Measurements from ENCODE around the gene OR56A5.

OR56A5 gene

GRCh38 chr11:5968394-5968793, at the start of gene OR56A5:
Gene OR56A5, minus strand, starts transcription at chr11:5968494. Its CDS starts 0 bp downstream, at chr11:5968494.
- no peaks in the 10 kb centered on the region for H3K4me1 Mint-ChIP-seq (ENCODE audit: low read depth)
- H3K27ac Mint-ChIP-seq: no peak within 1 kb of the TSS
- H3K27me3 Mint-ChIP-seq (ENCODE audit: low read depth): no peaks in the 10 kb centered on the region
- H3K4me3 Mint-ChIP-seq: no peak within 1 kb of the TSS
- no peak for DNase-seq (ENCODE audit: low spot score)
- H3K36me3 Mint-ChIP-seq (ENCODE audit: low read depth): no peaks in the 10 kb centered on the region
- peaks cover 5% of the 10 kb centered on the region for H3K9me3 Mint-ChIP-seq

GRCh38 chr11:6013042-6013441, 44.7 kb upstream of the OR56A5 start:
- H3K36me3 Mint-ChIP-seq (ENCODE audit: low read depth): no peaks in the 10 kb centered on the region

GRCh38 chr11:6012035-6012668, 43.9 kb upstream of the OR56A5 start:
- Mint-ChIP-seq H3K4me3 (no peak overlapping the region), H3K27me3 (ENCODE audit: low read depth) (no peaks in the 10 kb centered on the region), H3K9me3 (peaks cover 4% of the 10 kb centered on the region), H3K36me3 (ENCODE audit: low read depth) (no peaks in the 10 kb centered on the region), H3K27ac (no peak overlapping the region), H3K4me1 (ENCODE audit: low read depth) (no peaks in the 10 kb centered on the region)
- DNase-seq (ENCODE audit: low spot score): no peak

More at GRCh38 chr11:6013042-6013441, 44.7 kb upstream of the OR56A5 start:
- DNase-seq (ENCODE audit: low spot score): no peak
- Mint-ChIP-seq H3K27ac (no peak overlapping the region), H3K9me3 (peaks cover 4% of the 10 kb centered on the region), H3K4me1 (ENCODE audit: low read depth) (no peaks in the 10 kb centered on the region), H3K4me3 (no peak overlapping the region), H3K27me3 (ENCODE audit: low read depth) (no peaks in the 10 kb centered on the region)

- H3K27ac Mint-ChIP-seq: no peak within 1 kb of the TSS
- H3K27me3 Mint-ChIP-seq (ENCODE audit: low read depth): peaks cover 2% of the 10 kb centered on the region
- H3K4me1 Mint-ChIP-seq (ENCODE audit: low read depth): no peaks in the 10 kb centered on the region
- no peaks in the 10 kb centered on the region for H3K36me3 Mint-ChIP-seq (ENCODE audit: low read depth)
- no peaks in the 10 kb centered on the region for H3K9me3 Mint-ChIP-seq
- DNase-seq (ENCODE audit: low spot score): no peak
- no peak within 1 kb of the TSS for H3K4me3 Mint-ChIP-seq
Observed at GRCh38 chr11:6006846-6007245, 38.6 kb upstream of the OR56A5 start, which contains the start of gene OR56A4. Gene OR56A4, minus strand, starts transcription at chr11:6006946. Its CDS starts 3,954 bp downstream, at chr11:6002992.

- no peaks in the 10 kb centered on the region for H3K36me3 Mint-ChIP-seq (ENCODE audit: low read depth)
- H3K4me1 Mint-ChIP-seq (ENCODE audit: low read depth): no peaks in the 10 kb centered on the region
- no peak for DNase-seq (ENCODE audit: low spot score)
- peaks cover 2% of the 10 kb centered on the region for H3K27me3 Mint-ChIP-seq (ENCODE audit: low read depth)
- H3K27ac Mint-ChIP-seq: no peak overlapping the region
- H3K9me3 Mint-ChIP-seq: no peaks in the 10 kb centered on the region
- no peak overlapping the region for H3K4me3 Mint-ChIP-seq
Observed at GRCh38 chr11:6006395-6006794, 38.1 kb upstream of the OR56A5 start.

- Mint-ChIP-seq H3K4me1 (ENCODE audit: low read depth) (no peaks in the 10 kb centered on the region), H3K27ac (no peak overlapping the region), H3K4me3 (no peak overlapping the region), H3K27me3 (ENCODE audit: low read depth) (peaks cover 2% of the 10 kb centered on the region), H3K9me3 (no peaks in the 10 kb centered on the region), H3K36me3 (ENCODE audit: low read depth) (no peaks in the 10 kb centered on the region)
- DNase-seq (ENCODE audit: low spot score): no peak
Observed at GRCh38 chr11:6002202-6002699, 34.0 kb upstream of the OR56A5 start.

GRCh38 chr11:5994791-5995190, 26.5 kb upstream of the OR56A5 start:
- H3K36me3 Mint-ChIP-seq (ENCODE audit: low read depth): no peaks in the 10 kb centered on the region
- H3K9me3 Mint-ChIP-seq: no peaks in the 10 kb centered on the region
- no peaks in the 10 kb centered on the region for H3K4me1 Mint-ChIP-seq (ENCODE audit: low read depth)
- DNase-seq (ENCODE audit: low spot score): no peak
- H3K27ac Mint-ChIP-seq: no peak overlapping the region
- no peak overlapping the region for H3K4me3 Mint-ChIP-seq
- H3K27me3 Mint-ChIP-seq (ENCODE audit: low read depth): no peaks in the 10 kb centered on the region

GRCh38 chr11:5992604-5993251, 24.4 kb upstream of the OR56A5 start:
- H3K4me3 Mint-ChIP-seq: no peak overlapping the region
- H3K27me3 Mint-ChIP-seq (ENCODE audit: low read depth): peaks cover under 1% of the 10 kb centered on the region
- no peaks in the 10 kb centered on the region for H3K36me3 Mint-ChIP-seq (ENCODE audit: low read depth)
- H3K9me3 Mint-ChIP-seq: no peaks in the 10 kb centered on the region
- no peak for DNase-seq (ENCODE audit: low spot score)
- H3K4me1 Mint-ChIP-seq (ENCODE audit: low read depth): no peaks in the 10 kb centered on the region
- no peak overlapping the region for H3K27ac Mint-ChIP-seq

- no peak overlapping the region for H3K27ac Mint-ChIP-seq
- H3K27me3 Mint-ChIP-seq (ENCODE audit: low read depth): peaks cover 2% of the 10 kb centered on the region
- no peaks in the 10 kb centered on the region for H3K4me1 Mint-ChIP-seq (ENCODE audit: low read depth)
- no peaks in the 10 kb centered on the region for H3K36me3 Mint-ChIP-seq (ENCODE audit: low read depth)
- H3K4me3 Mint-ChIP-seq: no peak overlapping the region
- H3K9me3 Mint-ChIP-seq: no peaks in the 10 kb centered on the region
- DNase-seq (ENCODE audit: low spot score): no peak
Observed at GRCh38 chr11:5992150-5992549, 23.9 kb upstream of the OR56A5 start.

- H3K27ac Mint-ChIP-seq: no peak overlapping the region
- no peak for DNase-seq (ENCODE audit: low spot score)
- no peaks in the 10 kb centered on the region for H3K9me3 Mint-ChIP-seq
- H3K4me3 Mint-ChIP-seq: no peak overlapping the region
- H3K36me3 Mint-ChIP-seq (ENCODE audit: low read depth): no peaks in the 10 kb centered on the region
- peaks cover 2% of the 10 kb centered on the region for H3K27me3 Mint-ChIP-seq (ENCODE audit: low read depth)
- no peaks in the 10 kb centered on the region for H3K4me1 Mint-ChIP-seq (ENCODE audit: low read depth)
Observed at GRCh38 chr11:5989203-5989602, 20.9 kb upstream of the OR56A5 start.

- Mint-ChIP-seq H3K9me3 (no peaks in the 10 kb centered on the region), H3K4me1 (ENCODE audit: low read depth) (no peaks in the 10 kb centered on the region), H3K4me3 (no peak within 1 kb of the TSS), H3K36me3 (ENCODE audit: low read depth) (no peaks in the 10 kb centered on the region), H3K27me3 (ENCODE audit: low read depth) (peaks cover 2% of the 10 kb centered on the region), H3K27ac (no peak within 1 kb of the TSS)
- DNase-seq (ENCODE audit: low spot score): no peak
Observed at GRCh38 chr11:5986885-5987284, 18.6 kb upstream of the OR56A5 start, which contains the start of gene OR52L1. Gene OR52L1, minus strand, starts transcription at chr11:5986985. Its CDS starts 55 bp downstream, at chr11:5986930.

- Mint-ChIP-seq H3K9me3 (peaks cover 5% of the 10 kb centered on the region), H3K4me1 (ENCODE audit: low read depth) (no peaks in the 10 kb centered on the region), H3K36me3 (ENCODE audit: low read depth) (no peaks in the 10 kb centered on the region), H3K27me3 (ENCODE audit: low read depth) (peaks cover 2% of the 10 kb centered on the region), H3K27ac (no peak overlapping the region), H3K4me3 (no peak overlapping the region)
- no peak for DNase-seq (ENCODE audit: low spot score)
Observed at GRCh38 chr11:5983443-5983842, 15.1 kb upstream of the OR56A5 start.

- no peaks in the 10 kb centered on the region for H3K27me3 Mint-ChIP-seq (ENCODE audit: low read depth)
- H3K4me1 Mint-ChIP-seq (ENCODE audit: low read depth): no peaks in the 10 kb centered on the region
- H3K4me3 Mint-ChIP-seq: no peak overlapping the region
- H3K27ac Mint-ChIP-seq: no peak overlapping the region
- no peak for DNase-seq (ENCODE audit: low spot score)
- H3K9me3 Mint-ChIP-seq: no peaks in the 10 kb centered on the region
- H3K36me3 Mint-ChIP-seq (ENCODE audit: low read depth): no peaks in the 10 kb centered on the region
Observed at GRCh38 chr11:5973530-5973929, 5.2 kb upstream of the OR56A5 start.

- DNase-seq (ENCODE audit: low spot score): no peak
- Mint-ChIP-seq H3K27ac (no peak overlapping the region), H3K4me3 (no peak overlapping the region), H3K27me3 (ENCODE audit: low read depth) (no peaks in the 10 kb centered on the region), H3K9me3 (peaks cover 11% of the 10 kb centered on the region), H3K36me3 (ENCODE audit: low read depth) (no peaks in the 10 kb centered on the region), H3K4me1 (ENCODE audit: low read depth) (no peaks in the 10 kb centered on the region)
Observed at GRCh38 chr11:5967708-5968107, 586 bp downstream of the OR56A5 start.

Measured in T-helper 2 cell treated with Interferon-gamma antibody and Interleukin-4, amounts not matched to agents 5 μg/mL and 100 μg/mL, for 36 hours (primary cell).